SIG-M5 treated with dmso at 0.1 percent for 504 hours (cell line): ENCODE measurements around the gene MACROD2.

Experiments
- DNase-seq: peaks from one replicate; lab custom pipeline; 2025; ENCODE audit not compliant: unreplicated experiment; lab: John Stamatoyannopoulos, UW

The MACROD2 gene

DNA sequence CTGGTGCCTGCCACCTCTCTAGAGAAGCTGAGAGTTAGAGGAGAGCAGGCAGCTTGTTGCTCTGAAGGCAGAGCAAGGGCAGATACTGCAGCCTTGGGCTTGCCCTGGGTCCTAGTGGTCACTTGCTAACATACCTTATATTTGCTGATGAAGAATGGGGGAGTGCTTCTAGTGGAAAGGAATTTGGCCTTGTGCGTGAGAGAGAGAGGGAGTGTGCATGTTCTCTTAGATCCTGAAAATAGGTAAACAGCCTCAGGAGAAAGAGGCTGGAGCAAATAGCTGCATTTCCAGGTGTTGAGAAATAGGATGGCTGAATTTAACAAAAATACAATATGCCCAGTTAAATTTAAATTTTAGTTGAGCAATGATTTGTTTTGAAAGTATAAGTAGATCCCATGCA is 1066.6 kb downstream of the MACROD2 start:
- peak; percentile 45 for DNase-seq

DNA sequence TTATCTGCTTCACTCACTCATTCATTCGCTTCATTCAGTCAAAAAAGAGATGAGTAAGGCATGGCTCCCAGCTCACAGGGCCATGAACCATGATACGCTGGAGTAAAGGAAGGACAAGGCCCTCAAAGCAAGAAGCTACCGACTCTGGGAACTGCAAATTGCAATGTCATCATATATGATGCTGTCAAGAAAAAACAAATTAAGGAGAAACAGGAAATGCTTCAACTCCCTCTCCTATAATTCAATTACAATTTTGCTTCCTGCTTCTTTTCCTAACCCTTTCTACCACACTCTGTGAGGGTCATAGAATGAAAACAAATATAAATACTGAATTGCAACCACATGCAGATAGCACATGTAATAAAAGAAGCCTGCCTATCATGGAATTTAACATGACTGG is 1067.8 kb downstream of the MACROD2 start:
- DNase-seq = no peak

DNA sequence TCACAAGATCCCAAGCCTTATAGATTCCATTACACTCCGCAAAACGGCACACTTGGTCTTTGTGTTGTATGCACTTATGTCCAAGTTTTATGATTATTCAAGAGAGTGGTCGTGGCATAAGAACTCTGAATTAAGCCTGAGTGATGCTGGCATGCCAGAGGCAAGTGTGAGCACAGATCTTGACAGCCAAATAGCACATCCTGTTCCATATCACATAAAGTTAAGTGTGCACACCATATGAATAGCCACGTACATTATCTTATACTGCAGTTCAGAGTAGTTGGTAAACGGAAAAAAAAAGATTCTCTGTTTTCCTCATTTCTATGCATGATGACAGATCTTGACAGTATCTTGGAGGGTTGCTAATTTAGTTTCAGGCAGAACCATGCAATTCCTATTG is 1069.4 kb downstream of the MACROD2 start:
- no peak for DNase-seq

DNA sequence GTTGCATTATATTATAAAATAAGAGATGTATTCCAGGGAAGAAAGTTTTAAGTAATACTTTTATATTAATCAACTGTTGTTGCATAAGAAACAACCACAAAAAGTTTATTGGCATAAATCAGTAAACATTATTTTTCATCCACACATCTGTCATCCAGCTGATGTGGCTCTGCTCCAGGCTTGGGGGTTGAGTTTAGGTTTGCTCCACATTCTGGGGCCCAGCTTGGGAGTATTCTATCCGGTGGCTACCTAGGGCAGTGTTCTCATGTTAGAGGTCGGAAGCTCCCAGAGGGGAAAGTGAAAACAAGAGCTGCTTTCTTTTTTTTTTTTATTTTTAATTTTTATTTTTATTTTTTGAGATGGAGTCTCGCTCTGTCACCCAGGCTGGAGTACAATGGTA is 1070.5 kb downstream of the MACROD2 start:
- no peak for DNase-seq

DNA sequence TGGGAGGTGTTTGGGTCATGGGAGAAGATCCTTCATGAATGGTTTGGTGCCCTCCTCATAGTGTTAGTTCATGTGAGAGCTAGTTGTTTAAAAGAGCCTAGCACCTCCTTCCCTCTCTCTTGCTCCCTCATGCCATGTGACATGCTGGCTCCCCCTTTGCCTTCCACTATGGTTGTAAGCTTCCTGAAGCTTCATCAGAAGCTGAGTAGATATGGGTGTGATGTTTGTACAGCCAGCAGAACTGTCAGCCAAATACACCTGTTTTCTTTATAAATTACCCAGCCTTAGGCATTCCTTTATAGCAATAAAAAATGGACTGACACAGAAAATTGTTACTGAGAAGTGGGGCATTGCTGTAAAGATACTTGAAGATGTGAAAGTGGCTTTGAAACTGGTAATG is 1073.2 kb downstream of the MACROD2 start:
- no peak for DNase-seq

DNA sequence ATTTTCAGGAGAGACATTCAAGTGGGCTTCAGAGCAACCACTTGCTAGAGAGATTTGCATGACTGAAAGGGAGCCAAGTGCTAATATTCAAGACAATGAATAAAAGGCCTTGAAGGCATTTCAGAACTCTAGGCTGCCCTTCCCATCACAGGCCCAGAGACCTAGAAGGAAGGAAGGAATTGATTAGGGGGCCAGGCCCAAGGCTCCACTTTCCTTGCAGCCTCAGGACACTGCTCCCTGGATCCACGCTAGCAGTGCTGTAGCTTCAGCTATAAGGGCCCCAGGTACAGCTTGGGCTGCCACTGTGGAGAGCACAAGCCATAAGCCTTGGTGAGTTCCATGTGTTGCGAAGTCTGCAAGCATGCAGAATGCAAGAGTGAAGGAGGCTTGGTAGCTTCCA is 1074.0 kb downstream of the MACROD2 start:
- DNase-seq = no peak

DNA sequence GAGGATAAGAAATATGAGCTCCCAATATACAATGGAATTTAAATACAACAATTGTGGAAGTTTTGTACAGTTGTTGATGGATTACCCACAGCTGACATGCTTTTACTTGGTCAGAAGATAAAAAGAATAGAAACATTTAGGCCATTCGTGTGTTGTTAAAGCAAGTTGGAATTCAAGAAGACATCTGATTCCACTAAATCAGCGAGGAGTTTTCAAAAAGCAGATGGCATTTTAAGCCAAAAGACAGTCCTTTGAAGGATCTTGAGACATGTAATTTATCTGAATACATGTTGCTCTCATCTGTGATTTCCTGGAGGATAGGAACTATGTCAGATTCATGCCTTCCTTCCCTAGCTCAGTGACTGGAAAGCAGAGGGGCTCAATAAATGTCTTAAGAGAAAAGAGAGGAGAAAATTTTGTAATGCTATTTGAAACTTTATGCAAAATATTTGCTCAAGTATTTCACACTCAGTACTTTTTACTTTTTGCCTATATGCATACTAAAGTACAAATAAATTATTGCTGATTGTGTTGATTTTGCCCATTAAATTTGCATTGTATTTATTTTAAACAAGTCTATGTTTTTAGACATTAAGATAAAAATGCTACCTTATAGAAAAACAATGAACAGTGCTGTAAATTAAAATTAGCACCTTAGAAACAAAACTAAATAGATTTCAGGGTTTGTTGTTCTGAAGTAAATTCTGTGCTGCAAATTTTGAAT is 1075.9 kb downstream of the MACROD2 start:
- DNase-seq = no peak

DNA sequence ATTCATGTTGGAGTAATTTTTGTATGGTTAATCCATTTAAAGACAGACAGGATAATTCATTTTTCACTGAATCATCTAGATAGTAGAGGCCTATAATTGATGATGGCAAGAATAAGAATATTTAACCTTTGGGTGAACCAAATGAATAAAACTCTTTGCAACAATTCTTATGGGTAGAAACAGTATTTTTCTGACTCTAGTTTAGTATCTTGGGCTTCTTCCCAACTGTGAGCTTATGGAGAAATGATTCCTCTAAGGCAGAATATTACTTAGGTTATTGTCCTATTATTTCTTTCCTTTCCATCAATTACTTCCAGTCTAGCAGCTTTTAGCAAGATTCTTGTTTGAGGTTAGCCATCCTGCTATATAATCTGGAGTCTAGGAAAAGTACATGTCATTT is 1077.0 kb downstream of the MACROD2 start:
- no peak for DNase-seq

DNA sequence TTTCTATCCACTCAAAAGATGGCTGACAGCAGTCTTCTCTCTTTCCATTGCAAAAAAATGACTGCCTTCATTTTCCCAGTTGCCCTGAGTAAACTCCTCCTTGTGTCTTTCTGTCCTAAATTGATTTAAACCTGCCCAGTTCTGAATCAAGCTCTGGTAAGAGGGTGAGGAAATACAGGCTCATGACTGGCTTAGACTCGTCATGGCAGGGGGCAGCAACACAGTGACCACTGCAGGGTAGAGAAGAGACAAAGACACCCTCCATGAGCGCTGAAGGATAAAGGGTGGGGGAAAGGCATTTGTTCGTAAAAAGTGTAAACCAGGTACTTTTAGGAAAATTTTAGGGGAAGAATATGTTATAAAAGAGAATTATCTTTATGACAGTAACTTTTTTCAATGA is 1080.3 kb downstream of the MACROD2 start:
- no peak for DNase-seq

DNA sequence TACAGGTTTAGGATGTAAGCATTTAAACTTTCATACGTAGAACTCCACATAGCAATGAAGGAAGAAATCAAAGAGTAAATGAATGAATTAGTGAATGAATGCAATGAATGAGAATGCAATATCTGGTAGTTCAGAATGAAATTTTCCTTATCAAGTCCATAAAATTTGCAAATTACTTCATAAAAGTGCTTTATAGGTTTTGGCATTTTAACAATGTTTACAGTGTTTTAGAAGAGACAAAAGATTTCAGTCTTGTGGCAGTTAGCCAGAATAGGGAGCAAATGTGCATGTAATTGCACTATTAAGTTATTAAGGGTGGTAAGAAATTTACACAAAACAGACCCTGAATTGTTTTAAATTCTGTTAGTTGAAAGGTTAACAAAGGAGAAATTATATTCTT is 1081.5 kb downstream of the MACROD2 start:
- DNase-seq = no peak

DNA sequence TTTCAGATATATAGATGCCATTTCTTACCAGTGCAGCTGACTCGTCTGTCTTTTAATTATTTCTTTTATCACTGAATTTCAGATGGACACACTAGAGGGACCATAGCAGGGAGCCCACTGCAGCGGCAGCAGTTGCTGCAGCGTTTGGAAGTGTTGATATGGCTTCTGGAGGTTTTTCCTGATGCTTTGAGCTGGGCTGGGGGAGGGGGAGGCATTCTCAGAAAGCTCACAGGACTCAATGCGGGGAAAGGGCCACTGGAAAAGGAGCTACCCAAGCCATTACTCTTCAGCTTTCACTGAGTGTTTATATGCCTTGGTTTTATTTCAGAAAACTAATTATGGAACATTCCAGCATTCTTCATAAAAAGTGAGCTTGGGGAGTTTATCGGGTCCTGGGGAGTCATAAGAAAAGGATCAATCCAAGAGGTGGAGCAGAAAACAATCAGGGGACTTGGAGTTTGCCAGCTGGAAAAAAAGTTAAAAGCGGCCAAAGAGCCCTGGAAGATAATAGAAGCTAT is 1082.5 kb downstream of the MACROD2 start:
- no peak for DNase-seq

DNA sequence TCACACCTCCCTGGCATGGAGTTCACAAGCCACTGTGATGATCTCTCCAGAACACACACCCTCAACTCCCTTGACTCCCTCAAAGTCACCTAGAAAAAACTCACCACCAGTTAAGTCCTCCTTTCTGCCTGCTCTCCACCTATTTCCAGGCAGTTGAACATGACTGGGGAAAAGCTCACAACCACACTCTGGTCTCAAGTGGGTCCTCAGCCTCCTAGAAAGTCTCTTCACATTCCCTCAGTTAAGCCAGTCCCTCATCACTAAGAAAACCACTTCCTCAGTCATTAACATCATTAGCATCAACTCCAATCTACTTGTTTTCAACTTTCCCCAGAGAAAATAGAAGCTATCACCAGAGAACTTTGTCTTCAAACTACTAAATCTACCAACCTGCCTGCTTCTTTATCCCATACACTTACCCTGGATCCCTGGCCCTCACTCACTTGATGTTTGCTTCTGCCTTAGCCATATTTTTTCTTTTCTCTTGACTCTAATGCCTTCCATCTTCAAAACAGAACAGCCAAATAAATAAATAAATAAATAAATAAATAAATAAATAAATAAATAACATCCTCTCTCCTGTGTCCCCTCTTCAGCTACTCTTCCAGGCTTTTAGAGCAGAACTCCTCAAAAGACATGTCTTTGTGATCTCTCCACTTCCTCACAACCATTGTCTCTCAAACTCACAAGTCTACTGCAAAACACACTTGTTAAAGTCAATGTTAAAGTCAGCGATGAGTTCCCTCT is 1084.5 kb downstream of the MACROD2 start:
- no peak for DNase-seq

DNA sequence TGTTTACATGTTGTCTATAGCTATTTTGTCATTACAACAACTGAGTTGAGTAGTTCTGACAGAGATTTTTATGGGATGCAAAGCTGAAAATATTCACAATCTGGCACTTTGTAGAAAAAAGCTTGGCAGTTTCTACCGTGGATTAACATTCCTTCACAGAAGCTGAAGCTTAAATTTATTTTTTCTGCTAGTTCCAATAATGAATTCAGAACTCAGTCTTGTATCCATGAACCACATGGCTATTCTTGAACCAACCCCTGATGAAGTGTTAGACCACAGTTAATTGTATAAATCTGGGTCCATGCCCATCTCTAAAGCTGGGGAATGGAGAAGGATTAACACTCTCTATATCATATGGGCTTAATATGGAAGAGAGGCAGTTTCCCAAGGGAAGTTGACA is 1085.9 kb downstream of the MACROD2 start:
- no peak for DNase-seq

DNA sequence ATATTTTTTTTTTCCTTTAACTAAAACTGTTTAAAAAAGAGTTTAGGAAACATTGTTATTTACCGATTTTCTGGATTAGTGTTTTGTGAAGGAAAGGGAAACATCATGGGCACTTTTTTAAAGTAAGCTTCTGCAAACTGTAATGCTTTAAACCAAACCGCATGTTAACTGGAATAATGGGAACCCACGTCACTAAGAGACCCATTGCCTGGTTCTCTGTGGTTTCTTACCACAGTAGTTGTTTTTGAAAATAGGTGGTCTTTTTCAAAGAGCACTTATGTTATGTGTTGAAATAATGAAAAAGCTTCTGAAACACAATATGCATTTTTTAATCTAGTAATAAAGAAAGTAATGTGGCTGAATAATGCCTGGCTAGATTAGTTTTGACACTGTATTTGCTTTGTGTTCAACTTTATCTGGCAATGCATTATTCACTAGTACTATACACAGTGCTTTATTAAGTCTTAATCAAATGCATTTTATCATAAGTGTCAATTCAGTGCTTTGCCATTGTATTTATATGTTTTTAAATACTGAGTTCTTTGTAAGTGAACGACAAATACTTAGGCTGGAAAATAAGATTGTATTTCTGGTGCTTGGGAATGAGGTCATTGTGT is 1096.2 kb downstream of the MACROD2 start:
- no peak for DNase-seq

DNA sequence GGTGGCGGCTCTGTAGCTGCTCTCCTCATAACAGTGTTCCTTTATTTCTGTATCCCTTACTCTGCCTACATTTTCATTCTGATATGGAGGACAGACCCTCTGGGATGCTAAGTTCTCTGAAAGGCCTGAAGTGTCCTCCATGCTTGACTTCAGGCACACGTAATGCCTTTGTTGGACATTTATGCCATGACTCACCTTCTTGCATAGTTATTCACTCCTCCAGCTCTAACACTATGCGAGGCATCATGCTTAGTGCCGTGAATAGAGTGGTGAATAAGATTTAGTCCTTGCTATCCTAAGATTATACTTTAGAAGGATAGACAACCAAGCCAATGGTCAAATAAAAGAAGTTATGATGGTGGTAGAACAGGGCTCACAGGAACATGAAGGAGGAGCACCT is 1103.0 kb downstream of the MACROD2 start:
- no peak for DNase-seq

DNA sequence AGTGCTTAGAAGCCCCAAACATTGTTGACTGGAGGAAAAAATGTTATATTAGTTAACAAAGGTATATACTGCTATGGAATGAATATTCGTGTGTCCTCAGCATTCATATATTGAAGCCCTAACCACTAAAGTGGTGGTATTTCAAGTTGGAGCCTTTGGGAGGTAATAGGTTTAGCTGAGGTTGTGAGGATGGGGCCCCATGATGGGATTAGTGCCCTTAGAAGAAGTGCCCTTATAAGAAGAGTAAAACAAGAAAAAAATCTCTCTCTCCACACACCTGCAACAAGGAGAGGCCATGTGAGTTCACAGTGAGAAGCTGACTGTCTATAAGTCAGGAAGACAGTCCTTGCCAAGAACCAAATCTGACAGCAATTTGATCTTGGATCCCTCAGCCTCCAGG is 1103.8 kb downstream of the MACROD2 start:
- no peak for DNase-seq

DNA sequence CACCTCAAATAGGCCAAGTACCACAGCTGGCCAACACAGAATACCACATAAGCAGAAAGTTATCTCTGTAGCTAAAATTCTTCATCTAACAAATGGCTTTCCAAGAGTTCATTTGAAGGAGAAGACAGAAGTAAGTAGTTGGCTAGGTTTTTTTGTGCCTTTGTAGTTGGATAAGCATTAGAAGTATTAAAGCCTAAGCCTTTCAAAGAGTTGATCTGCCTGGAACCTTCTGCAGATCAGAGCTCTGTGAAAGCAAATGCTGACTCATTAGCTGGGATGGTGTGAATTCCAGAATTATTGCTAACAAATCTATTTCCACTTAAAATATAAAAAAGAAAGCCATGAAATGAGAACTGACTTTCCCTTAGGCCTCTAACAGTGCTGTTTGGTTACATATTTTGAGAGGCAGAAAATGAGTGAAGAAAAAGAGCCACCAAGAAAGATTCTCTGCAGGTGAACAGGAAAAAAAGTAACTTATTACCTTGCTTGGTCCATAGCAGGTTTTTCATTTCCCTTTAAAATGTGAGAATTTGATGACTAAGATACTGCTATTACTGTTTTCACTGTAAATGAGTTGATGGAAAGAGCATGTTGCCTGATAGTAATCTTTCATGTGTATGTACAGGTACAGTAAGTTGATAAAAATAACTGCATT is 1105.3 kb downstream of the MACROD2 start:
- no peak for DNase-seq

DNA sequence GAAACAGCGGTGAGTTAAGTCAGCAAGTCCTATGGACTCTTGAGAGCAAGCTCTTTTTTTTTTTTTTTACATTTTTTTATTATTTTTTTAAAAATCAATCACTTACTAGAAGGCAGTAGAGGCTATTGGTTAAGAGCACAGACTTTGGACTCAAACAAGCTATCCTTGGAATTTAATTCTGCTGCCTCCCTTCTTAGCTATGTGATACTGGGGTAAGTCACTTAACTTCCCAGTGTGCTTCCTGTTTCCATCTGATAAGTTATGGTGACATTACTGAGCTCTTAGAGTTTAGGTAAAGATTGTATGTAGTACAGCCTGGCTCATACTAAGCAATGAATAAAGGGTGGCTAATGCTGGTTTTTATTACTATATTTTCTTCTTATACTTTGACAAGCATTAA is 1112.6 kb downstream of the MACROD2 start:
- no peak for DNase-seq

DNA sequence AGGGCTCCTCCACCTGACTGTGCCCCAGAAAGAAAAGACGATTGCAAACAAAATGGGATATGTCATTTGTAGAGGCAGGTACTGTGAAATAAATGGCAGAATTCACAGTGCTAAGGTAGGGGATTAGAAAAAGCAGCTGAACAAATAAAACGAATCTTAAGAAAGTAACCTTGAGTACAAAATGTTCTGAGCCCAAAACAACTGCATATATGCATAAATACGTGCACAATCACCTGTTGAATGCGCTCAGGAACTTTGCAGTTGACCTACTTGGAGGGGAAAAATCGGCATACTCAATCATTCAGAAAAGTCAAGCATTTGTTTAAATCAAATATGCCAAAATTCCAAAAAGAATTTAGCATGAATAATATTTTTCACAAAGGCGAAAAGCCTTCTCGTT is 1114.2 kb downstream of the MACROD2 start:
- no peak for DNase-seq

DNA sequence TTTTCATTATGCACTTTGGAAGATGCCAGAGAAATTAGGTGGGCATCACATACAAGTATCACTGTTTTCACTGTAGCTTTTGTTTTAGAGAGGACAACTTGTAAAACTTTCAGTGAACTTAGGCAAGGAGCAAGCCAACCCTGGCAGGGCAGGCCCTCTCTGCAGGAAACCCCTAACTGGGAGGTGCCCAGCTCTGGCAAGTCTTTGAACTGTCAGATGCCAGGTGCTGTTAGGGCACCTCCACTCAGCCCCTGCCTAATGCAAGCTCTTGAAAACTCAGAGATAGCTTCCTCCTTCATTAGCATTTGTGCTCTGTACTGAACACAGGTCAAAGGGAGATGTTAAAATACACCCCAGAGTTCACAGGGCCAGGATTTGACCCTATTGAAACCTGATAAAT is 1116.3 kb downstream of the MACROD2 start:
- no peak for DNase-seq

DNA sequence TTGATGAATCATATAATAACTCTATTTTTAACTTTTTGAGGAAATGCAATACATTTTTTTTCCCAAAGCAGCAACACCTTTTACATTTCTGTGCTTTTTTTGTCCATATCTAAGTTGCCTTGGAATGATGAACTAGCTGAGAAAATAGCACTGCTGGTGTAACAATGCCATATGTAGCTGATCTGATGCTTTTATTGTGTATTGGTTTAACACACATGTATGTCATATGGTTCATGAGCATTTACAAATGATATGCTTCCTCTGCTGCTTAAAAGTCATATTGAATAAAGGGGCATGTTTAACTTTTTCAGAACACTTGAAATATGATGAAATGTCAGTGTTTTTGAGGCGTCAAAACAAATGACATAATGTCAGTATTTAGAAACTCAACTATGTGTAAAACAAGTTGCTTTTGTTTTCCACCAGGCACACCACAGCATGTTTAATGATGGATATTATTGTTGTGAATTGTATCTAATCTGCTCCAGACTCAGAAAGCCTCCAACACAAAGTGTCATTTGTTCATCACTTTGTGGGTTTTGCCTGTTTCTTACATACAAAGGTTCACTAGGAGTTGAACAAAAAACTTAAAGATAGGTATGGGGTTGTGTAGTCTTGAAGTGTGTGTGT is 1117.9 kb downstream of the MACROD2 start:
- no peak for DNase-seq
